HUES64 (cell line): ENCODE data around the gene CNTNAP5.

Experiments used
- H3K27ac ChIP-seq: 2 replicates; pipeline ENCODE4 v1.7.0; 2013; ENCODE audit warnings: low read depth, low read length, inconsistent platforms
- H3K27me3 ChIP-seq: 2 replicates; pipeline ENCODE4 v1.6.1; 2013; ENCODE audit warnings: mild to moderate bottlenecking, low read length; ENCODE audit not compliant: insufficient read depth
- H3K36me3 ChIP-seq: 2 replicates; pipeline ENCODE4 v1.6.1; 2013; ENCODE audit warnings: mild to moderate bottlenecking, low read length; ENCODE audit not compliant: insufficient read depth
- H3K4me1 ChIP-seq: 2 replicates; pipeline ENCODE4 v1.6.1; 2013; ENCODE audit warnings: mild to moderate bottlenecking, low read length, moderate library complexity; ENCODE audit not compliant: insufficient read depth
- H3K4me3 ChIP-seq: 2 replicates; pipeline ENCODE4 v1.5.1; 2013; ENCODE audit warnings: mild to moderate bottlenecking, low read length, moderate library complexity
- H3K9ac ChIP-seq: 2 replicates; pipeline ENCODE4 v1.6.1; 2013; ENCODE audit warnings: mild to moderate bottlenecking, low read depth, low read length
- H3K9me3 ChIP-seq: 2 replicates; pipeline ENCODE4 v1.6.1; 2013; ENCODE audit warnings: low read depth, low read length; ENCODE audit not compliant: insufficient read depth
- whole genome bisulfite sequencing: fragments of 150-250, 120-280 bp; methylation state at CpG from one replicate; pipeline ENCODE4 v1.1.7; 2013; ENCODE audit warnings: missing lambda C conversion rate; 5-methylcytosine and 5-hydroxymethylcytosine counted together

Gene CNTNAP5

GRCh38 chr2:124112966-124113365, 87.9 kb downstream of the CNTNAP5 start:
- H3K27me3 ChIP-seq: no peaks in the 10 kb centered on the region
- 83% methylated on average over 1 of the region's 2 CpGs for WGBS
- no peak overlapping the region for H3K9ac ChIP-seq
- no peak overlapping the region for H3K27ac ChIP-seq
- H3K9me3 ChIP-seq: no peaks in the 10 kb centered on the region
- H3K4me1 ChIP-seq: peaks cover 22% of the 10 kb centered on the region
- no peak overlapping the region for H3K4me3 ChIP-seq
- H3K36me3 ChIP-seq: no peaks in the 10 kb centered on the region

- Histone ChIP-seq H3K9ac (no peak overlapping the region), H3K36me3 (no peaks in the 10 kb centered on the region)
Measured at GRCh38 chr2:124120246-124120645, 95.2 kb downstream of the CNTNAP5 start.

GRCh38 chr2:124121106-124121505, 96.0 kb downstream of the CNTNAP5 start:
- Histone ChIP-seq H3K4me1 (no peaks in the 10 kb centered on the region), H3K27ac (no peak overlapping the region), H3K9ac (no peak overlapping the region), H3K27me3 (no peaks in the 10 kb centered on the region), H3K9me3 (peaks cover 13% of the 10 kb centered on the region), H3K4me3 (no peak overlapping the region), H3K36me3 (no peaks in the 10 kb centered on the region)
- WGBS: 93% methylated on average over 4 of the region's 5 CpGs

More at GRCh38 chr2:124120246-124120645, 95.2 kb downstream of the CNTNAP5 start:
- H3K9me3 ChIP-seq: peaks cover 13% of the 10 kb centered on the region
- no peak overlapping the region for H3K4me3 ChIP-seq
- H3K4me1 ChIP-seq: no peaks in the 10 kb centered on the region
- WGBS: 94% methylated on average over 1 of the region's 1 CpG
- no peak overlapping the region for H3K27ac ChIP-seq
- H3K27me3 ChIP-seq: no peaks in the 10 kb centered on the region

GRCh38 chr2:124121760-124122275, 96.7 kb downstream of the CNTNAP5 start:
- 100% methylated on average over 3 of the region's 3 CpGs for WGBS
- Histone ChIP-seq H3K4me1 (no peaks in the 10 kb centered on the region), H3K27ac (no peak overlapping the region), H3K9me3 (peaks cover 13% of the 10 kb centered on the region), H3K4me3 (no peak overlapping the region), H3K27me3 (no peaks in the 10 kb centered on the region), H3K9ac (no peak overlapping the region), H3K36me3 (no peaks in the 10 kb centered on the region)

- Histone ChIP-seq H3K36me3 (no peaks in the 10 kb centered on the region), H3K4me3 (no peak overlapping the region), H3K9ac (no peak overlapping the region), H3K27ac (no peak overlapping the region), H3K9me3 (peaks cover 13% of the 10 kb centered on the region), H3K4me1 (no peaks in the 10 kb centered on the region), H3K27me3 (no peaks in the 10 kb centered on the region)
- WGBS: 94% methylated on average over 1 of the region's 1 CpG
Measured at GRCh38 chr2:124122340-124122739, 97.3 kb downstream of the CNTNAP5 start.

- Histone ChIP-seq H3K27ac (no peak overlapping the region), H3K36me3 (no peaks in the 10 kb centered on the region), H3K27me3 (no peaks in the 10 kb centered on the region), H3K4me1 (0 out of 2 replicates have a peak, but pooled peaks cover 7% of the 10 kb centered on the region), H3K4me3 (no peak overlapping the region), H3K9ac (no peak overlapping the region), H3K9me3 (no peaks in the 10 kb centered on the region)
- 95% methylated on average over 4 of the region's 5 CpGs for WGBS
Measured at GRCh38 chr2:124131276-124131675, 106.2 kb downstream of the CNTNAP5 start.

GRCh38 chr2:124136110-124136509, 111.0 kb downstream of the CNTNAP5 start:
- Histone ChIP-seq H3K36me3 (no peaks in the 10 kb centered on the region), H3K9me3 (no peaks in the 10 kb centered on the region), H3K27me3 (no peaks in the 10 kb centered on the region), H3K27ac (no peak overlapping the region), H3K9ac (no peak overlapping the region), H3K4me3 (no peak overlapping the region), H3K4me1 (no peaks in the 10 kb centered on the region)
- 96% methylated on average over 1 of the region's 1 CpG for WGBS

GRCh38 chr2:124138076-124138475, 113.0 kb downstream of the CNTNAP5 start:
- WGBS: 100% methylated on average over 3 of the region's 3 CpGs
- no peak overlapping the region for H3K27ac ChIP-seq
- no peaks in the 10 kb centered on the region for H3K36me3 ChIP-seq
- H3K4me1 ChIP-seq: no peaks in the 10 kb centered on the region
- no peaks in the 10 kb centered on the region for H3K9me3 ChIP-seq
- H3K9ac ChIP-seq: no peak overlapping the region
- H3K27me3 ChIP-seq: no peaks in the 10 kb centered on the region
- H3K4me3 ChIP-seq: no peak overlapping the region

- no peaks in the 10 kb centered on the region for H3K36me3 ChIP-seq
- H3K4me3 ChIP-seq: no peak overlapping the region
- H3K27me3 ChIP-seq: peaks cover 13% of the 10 kb centered on the region
- no peak overlapping the region for H3K9ac ChIP-seq
- no peaks in the 10 kb centered on the region for H3K4me1 ChIP-seq
- 96% methylated on average over 4 of the region's 4 CpGs for WGBS
- H3K27ac ChIP-seq: no peak overlapping the region
- H3K9me3 ChIP-seq: no peaks in the 10 kb centered on the region
Measured at GRCh38 chr2:124145982-124146381, 120.9 kb downstream of the CNTNAP5 start.

- H3K27me3 ChIP-seq: peaks cover 13% of the 10 kb centered on the region
- 80% methylated on average over 9 of the region's 9 CpGs for WGBS
- H3K4me1 ChIP-seq: no peaks in the 10 kb centered on the region
Measured at GRCh38 chr2:124147552-124147951, 122.5 kb downstream of the CNTNAP5 start.

GRCh38 chr2:124149571-124149970, 124.5 kb downstream of the CNTNAP5 start:
- Histone ChIP-seq H3K4me3 (no peak overlapping the region), H3K27me3 (peaks cover 13% of the 10 kb centered on the region), H3K9me3 (no peaks in the 10 kb centered on the region), H3K36me3 (no peaks in the 10 kb centered on the region), H3K4me1 (no peaks in the 10 kb centered on the region), H3K27ac (no peak overlapping the region), H3K9ac (no peak overlapping the region)
- WGBS: 94% methylated on average over 6 of the region's 6 CpGs

More at GRCh38 chr2:124147552-124147951, 122.5 kb downstream of the CNTNAP5 start:
- H3K36me3 ChIP-seq: no peaks in the 10 kb centered on the region
- H3K9me3 ChIP-seq: no peaks in the 10 kb centered on the region
- H3K9ac ChIP-seq: no peak overlapping the region
- H3K4me3 ChIP-seq: no peak overlapping the region
- no peak overlapping the region for H3K27ac ChIP-seq

- Histone ChIP-seq H3K9ac (no peak overlapping the region), H3K27me3 (peaks cover 5% of the 10 kb centered on the region), H3K4me3 (no peak overlapping the region), H3K9me3 (no peaks in the 10 kb centered on the region), H3K36me3 (no peaks in the 10 kb centered on the region), H3K27ac (no peak overlapping the region), H3K4me1 (no peaks in the 10 kb centered on the region)
- WGBS: 97% methylated on average over 4 of the region's 4 CpGs
Measured at GRCh38 chr2:124151691-124152090, 126.6 kb downstream of the CNTNAP5 start.
